ENCODE results near the gene ALK. TPM values are rescaled to one million over a fixed set of nuclear protein-coding genes. Genes with fewer than 3 reads are reported as not detected.

The ALK gene
- total RNA-seq, 1 donor from 2014 or later = not detected

DNA sequence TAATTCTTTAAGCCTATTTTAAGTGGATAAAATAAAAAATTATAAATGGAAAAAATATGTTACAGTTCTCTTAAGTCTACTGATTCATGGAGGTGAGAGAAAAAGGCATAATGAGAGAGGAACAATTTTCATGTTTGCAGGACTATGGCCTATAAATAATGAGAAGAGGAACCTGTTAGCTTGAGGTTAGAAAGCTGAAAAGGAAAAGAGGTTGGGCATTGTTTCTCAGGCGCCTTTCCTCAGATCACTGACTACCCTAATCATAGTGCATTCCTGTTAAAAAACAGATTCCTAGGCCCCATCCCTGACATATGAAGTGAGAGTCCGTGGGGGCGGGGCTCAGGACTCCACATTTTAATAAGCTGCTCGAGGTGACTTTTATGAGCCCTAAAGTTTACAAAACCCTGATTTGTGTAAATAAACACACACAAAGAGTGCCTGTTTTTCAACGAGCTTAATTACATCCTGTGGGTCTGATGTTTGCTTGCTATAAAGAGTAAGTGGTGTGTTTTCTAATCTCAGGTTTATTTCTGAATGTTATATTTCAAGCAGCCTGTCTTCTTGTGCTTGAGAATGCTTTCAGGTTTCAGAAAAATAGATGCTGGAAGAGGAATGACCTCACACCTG lies 470.7 kb downstream of the ALK start:
- H3K27me3 Mint-ChIP-seq = peaks cover 3% of the 10 kb centered on the region
- TF ChIP-seq, protein P1, sequence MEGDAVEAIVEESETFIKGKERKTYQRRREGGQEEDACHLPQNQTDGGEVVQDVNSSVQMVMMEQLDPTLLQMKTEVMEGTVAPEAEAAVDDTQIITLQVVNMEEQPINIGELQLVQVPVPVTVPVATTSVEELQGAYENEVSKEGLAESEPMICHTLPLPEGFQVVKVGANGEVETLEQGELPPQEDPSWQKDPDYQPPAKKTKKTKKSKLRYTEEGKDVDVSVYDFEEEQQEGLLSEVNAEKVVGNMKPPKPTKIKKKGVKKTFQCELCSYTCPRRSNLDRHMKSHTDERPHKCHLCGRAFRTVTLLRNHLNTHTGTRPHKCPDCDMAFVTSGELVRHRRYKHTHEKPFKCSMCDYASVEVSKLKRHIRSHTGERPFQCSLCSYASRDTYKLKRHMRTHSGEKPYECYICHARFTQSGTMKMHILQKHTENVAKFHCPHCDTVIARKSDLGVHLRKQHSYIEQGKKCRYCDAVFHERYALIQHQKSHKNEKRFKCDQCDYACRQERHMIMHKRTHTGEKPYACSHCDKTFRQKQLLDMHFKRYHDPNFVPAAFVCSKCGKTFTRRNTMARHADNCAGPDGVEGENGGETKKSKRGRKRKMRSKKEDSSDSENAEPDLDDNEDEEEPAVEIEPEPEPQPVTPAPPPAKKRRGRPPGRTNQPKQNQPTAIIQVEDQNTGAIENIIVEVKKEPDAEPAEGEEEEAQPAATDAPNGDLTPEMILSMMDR (IDR thresholded peaks at IDR 0.05; ENCODE audit: unreplicated experiment) = no peak
- no peaks in the 10 kb centered on the region for H3K9me3 Mint-ChIP-seq (ENCODE audit: low read depth)
- no peak overlapping the region for H3K4me3 Mint-ChIP-seq (ENCODE audit: low read depth)
- peaks cover 8% of the 10 kb centered on the region for H3K4me1 Mint-ChIP-seq (ENCODE audit: low read depth)
- H3K27ac Mint-ChIP-seq = no peak overlapping the region
- no peaks in the 10 kb centered on the region for H3K36me3 Mint-ChIP-seq (ENCODE audit: insufficient read depth)
- DNase-seq (ENCODE audit: low spot score, unreplicated experiment) = no peak

DNA sequence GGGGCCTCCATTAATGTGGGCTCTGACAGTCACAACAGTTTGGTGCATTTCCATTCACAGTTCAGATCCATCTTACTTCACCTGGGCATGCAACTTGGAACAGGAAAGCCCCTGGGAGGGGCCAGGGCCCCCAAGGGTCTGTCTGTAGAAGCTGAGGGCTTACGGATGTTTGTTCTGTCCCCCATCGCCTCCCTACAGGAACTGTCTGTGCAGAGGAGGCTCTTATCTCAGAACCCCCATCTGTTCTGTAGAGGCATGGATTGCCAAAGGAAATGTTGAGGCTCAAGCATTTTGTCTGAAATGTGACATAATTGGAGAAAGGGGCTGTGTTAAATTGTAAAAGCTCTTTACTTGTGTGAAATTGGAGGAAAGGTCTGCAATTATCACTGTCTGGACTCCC lies 471.9 kb downstream of the ALK start:
- Mint-ChIP-seq H3K4me1 (ENCODE audit: low read depth) (peaks cover 8% of the 10 kb centered on the region), H3K9me3 (ENCODE audit: low read depth) (no peaks in the 10 kb centered on the region)

DNA sequence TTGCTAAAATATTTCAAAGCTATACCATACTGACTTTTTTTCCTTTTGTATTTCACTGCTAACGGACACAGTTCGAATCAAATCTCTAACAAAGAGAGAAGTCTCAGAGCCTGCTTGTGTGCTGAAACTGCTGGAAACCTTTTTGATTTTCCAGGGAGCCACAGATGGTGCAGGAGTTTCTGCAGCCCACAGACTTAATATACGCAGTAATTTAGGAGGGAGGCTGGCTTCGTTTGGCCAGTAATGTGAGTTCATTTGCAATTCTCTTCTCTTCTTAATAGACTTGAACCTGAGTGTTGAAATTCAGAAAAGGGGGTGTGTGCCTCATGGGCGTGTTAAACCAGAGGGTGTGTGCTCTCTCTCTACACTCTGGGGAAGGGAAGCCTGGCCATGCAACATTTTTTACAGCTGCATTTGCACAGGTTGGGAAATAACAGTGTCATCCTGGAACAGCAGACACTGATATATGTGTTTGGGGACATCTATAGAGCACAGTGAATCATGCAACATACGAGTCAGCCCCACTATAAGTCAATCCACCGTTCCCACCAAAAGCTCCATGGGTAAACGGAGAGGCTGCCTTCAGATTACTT lies 473.2 kb downstream of the ALK start:
- Mint-ChIP-seq H3K4me1 (ENCODE audit: low read depth) (peaks cover 8% of the 10 kb centered on the region), H3K27me3 (no peaks in the 10 kb centered on the region), H3K4me3 (ENCODE audit: low read depth) (no peak overlapping the region), H3K36me3 (ENCODE audit: insufficient read depth) (no peaks in the 10 kb centered on the region), H3K27ac (no peak overlapping the region), H3K9me3 (ENCODE audit: low read depth) (no peaks in the 10 kb centered on the region)
- TF ChIP-seq, protein P1 (IDR thresholded peaks at IDR 0.05; ENCODE audit: unreplicated experiment) = no peak
- DNase-seq (ENCODE audit: low spot score, unreplicated experiment) = no peak

More for the DNA sequence above, 471.9 kb downstream of the ALK start:
- Mint-ChIP-seq H3K36me3 (ENCODE audit: insufficient read depth) (no peaks in the 10 kb centered on the region), H3K4me3 (ENCODE audit: low read depth) (no peak overlapping the region), H3K27me3 (no peaks in the 10 kb centered on the region), H3K27ac (no peak overlapping the region)
- TF ChIP-seq, protein P1 (IDR thresholded peaks at IDR 0.05; ENCODE audit: unreplicated experiment) = no peak
- no peak for DNase-seq (ENCODE audit: low spot score, unreplicated experiment)

DNA sequence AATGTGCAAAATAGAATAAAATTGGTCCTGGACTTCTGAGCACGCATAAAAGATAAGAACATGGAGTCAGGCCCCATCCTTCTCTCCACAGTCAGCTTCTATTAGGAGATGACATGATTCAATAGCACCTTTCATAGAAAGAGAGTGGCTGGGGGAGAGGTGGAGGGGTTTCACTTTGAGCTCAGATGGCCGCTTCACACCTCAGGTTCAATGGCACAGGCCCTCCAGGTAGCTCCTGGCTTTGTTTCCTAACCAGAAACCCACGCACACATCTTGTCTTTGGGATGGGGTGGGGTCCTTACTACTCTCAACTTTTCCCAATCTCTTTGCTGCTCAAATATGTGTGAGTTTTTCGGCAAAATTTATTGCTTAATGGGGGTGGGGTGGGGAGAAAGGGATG lies 473.9 kb downstream of the ALK start:
- peaks cover 3% of the 10 kb centered on the region for H3K27me3 Mint-ChIP-seq
- no peak overlapping the region for H3K27ac Mint-ChIP-seq
- no peak overlapping the region for H3K4me3 Mint-ChIP-seq (ENCODE audit: low read depth)
- H3K9me3 Mint-ChIP-seq (ENCODE audit: low read depth) = no peaks in the 10 kb centered on the region
- no peaks in the 10 kb centered on the region for H3K36me3 Mint-ChIP-seq (ENCODE audit: insufficient read depth)
- no peak for DNase-seq (ENCODE audit: low spot score, unreplicated experiment)
- TF ChIP-seq, protein P1 (IDR thresholded peaks at IDR 0.05; ENCODE audit: unreplicated experiment) = no peak
- peaks cover 8% of the 10 kb centered on the region for H3K4me1 Mint-ChIP-seq (ENCODE audit: low read depth)

DNA sequence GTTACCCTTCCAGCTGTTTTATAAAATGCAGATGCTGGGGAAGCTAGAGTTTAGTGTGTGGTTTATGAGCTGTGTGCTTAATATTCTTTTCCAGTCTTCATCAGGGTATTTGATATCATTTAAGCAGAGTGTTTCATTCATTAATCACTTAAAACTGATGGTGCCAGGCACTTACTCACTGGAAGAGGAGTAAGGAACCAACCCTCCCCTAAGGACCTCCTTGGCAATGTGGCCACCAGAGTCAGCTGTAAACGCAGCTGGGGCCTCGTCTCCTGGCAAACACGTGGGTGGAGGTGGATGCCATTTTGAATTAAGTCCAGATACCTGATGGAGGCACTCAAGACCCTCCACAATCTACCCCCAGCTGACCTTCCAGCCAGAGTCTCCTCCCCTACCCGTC lies 474.5 kb downstream of the ALK start:
- no peak for DNase-seq (ENCODE audit: low spot score, unreplicated experiment)
- Mint-ChIP-seq H3K4me3 (ENCODE audit: low read depth) (no peak overlapping the region), H3K9me3 (ENCODE audit: low read depth) (no peaks in the 10 kb centered on the region), H3K27ac (no peak overlapping the region), H3K4me1 (ENCODE audit: low read depth) (peaks cover 8% of the 10 kb centered on the region), H3K36me3 (ENCODE audit: insufficient read depth) (no peaks in the 10 kb centered on the region), H3K27me3 (peaks cover 3% of the 10 kb centered on the region)
- TF ChIP-seq, protein P1 (IDR thresholded peaks at IDR 0.05; ENCODE audit: unreplicated experiment) = no peak
